DMS79 (cell line): ENCODE results near the gene FAM219B.
"Not testable (repeated sequence)": the region's sequence is repeated elsewhere in the genome, so short reads cannot be mapped to it uniquely, and the experiment has no call there.

Source experiments
- DNase-seq: peaks from one replicate; lab custom pipeline; 2025; lab: John Stamatoyannopoulos, UW

The FAM219B gene, protein sequence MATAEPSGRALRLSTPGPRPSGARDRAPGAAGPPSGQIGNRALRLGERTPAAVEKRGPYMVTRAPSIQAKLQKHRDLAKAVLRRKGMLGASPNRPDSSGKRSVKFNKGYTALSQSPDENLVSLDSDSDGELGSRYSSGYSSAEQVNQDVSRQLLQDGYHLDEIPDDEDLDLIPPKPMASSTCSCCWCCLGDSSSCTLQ

DNA sequence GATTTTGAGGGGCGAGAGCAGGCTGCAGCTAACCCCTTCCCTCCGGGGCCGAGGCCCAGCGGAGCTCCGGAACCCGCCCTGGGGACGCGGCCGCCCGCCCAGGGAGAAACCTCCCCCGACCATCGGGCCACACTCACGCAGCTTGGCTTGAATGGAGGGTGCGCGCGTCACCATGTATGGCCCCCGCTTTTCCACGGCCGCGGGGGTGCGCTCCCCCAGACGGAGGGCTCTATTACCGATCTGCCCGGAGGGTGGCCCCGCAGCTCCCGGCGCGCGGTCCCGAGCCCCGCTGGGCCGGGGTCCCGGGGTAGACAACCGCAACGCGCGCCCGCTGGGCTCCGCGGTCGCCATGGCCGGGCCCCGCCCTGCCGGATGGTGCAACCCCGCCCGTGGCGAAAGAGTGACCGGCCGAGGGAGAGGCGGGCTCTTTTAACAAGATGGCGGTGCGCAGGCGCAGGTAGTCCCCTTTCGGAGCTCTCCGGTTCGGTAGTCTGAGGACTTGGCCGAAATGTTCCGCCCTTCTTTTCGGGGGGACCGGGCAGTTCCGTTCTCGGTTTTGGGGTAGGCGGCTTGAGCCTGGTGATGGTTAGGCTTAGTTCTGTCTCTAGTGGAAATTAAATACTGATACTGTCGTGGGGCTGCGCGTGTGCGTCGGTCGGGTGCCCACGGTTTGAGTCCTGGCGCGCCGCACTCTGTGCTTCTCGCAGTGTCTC, at the start of gene FAM219B:
Gene FAM219B (minus strand): TSS at position 402 of the 713 bp plus-strand sequence. CDS start 51 bp downstream, at position 351.
- peak; percentile 43 for DNase-seq

- DNase-seq: peak; percentile 26
Measured at GRCh38 chr15:74955796-74956647, 49.4 kb upstream of the FAM219B start.

DNA sequence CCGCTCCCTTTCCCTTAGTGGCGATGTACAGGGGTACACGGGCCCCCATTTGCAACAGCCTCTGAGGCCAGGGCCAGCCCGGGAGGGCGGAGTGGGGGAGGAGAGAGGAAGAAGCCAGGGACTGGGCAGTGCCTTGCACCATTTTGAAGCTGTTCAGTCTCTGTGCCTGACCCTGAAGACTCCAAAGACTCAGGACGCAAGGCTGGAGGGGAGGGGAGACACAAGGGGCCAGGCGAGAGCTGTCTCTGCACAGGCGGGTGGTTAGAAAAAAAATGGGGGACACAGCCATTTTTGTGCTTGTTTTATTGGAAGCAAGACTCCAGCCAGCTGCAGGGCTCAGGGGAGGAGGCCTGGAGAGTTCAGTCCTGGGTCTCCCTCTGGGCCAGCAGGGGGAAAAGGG, 48.4 kb upstream of the FAM219B start:
- no peak for DNase-seq

- no peak for DNase-seq
Measured at GRCh38 chr15:74954515-74954914, 47.9 kb upstream of the FAM219B start.

- DNase-seq: no peak
Measured at GRCh38 chr15:74951006-74951405, 44.4 kb upstream of the FAM219B start.

DNA sequence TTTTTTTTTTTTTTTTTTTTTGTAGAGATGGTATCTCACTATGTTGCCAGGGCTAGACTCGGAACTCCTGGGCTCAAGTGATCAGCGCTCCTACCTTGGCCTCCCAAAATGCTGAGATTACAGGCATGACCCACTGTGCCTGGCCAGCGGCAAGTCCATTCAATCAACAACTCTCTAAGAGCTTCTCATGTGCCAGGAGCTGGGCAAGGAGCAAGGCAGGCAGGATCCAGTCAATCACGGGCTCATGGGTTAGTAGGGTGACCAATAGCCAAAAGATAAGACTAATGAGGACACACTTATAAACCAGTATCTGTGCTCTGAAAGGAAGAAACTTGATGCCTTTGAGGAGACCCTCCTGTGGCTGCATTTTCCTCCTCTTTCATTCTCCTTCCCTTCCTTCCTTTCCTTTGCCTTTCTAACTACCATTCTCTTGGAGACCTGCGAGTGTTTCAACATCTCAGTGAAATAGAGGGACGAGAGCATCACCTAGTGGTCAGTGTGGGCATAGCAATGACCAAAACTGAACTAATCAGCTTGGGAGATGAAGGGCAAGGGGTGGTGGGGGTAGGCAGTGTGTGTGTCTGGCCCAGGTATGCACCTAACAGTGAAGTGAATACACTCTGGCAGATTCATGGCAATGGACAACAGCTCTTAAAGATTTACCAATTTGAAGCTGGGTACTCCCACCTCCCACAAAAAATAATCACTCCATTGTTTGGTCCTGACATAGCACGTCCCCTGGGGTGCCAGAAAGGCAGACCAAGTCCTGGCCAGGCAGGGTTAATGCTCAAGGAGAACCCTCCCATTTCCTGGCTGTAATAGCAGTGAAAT, 43.6 kb upstream of the FAM219B start:
- DNase-seq: peak; percentile 21

GRCh38 chr15:74937590-74938371, 31.1 kb upstream of the FAM219B start, which contains the start of gene COX5A:
Gene COX5A (minus strand): TSS chr15:74938073. CDS start chr15:74938014, 59 bp downstream.
- peak; percentile 60 for DNase-seq

GRCh38 chr15:74937272-74937589, 30.6 kb upstream of the FAM219B start:
- DNase-seq: no peak

DNA sequence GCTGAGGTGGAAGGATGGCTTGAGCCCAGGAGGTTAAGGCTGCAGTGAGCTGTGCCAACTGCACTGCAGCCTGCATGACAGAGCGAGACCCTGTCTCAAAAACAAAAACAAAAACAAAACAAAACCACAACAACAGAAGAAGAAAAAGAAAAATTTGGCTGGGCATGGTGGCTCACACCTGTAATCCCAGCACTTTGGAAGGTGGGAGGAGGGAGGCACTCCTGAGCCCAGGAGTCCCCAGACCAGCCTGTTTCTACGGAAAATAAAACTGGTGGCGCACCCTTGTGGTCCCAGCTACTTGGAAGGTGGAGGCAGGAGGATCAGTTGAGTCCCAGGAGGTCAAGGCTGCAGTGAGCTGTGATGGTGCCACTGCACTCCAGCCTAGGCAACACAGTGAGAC, 28.5 kb upstream of the FAM219B start:
- not testable (repeated sequence) for DNase-seq

DNA sequence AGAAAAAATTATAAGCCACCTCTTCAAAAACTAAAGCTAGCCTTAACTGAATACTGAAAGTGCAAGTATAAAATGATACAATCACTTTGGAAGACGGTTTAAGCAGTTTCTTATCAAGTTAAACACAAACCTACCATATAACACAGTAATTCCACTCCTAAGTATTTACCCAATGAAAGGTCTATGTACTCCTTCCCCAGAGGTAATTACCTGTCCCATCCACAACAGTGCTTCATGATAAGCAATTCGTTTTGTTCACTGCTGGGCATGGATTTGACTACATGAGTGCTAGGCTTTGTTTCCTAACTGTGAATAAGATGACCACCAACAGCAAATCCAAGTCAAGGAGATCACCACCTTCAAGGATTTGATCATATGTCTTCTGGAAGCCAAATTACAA, 26.9 kb upstream of the FAM219B start:
- DNase-seq: no peak

DNA sequence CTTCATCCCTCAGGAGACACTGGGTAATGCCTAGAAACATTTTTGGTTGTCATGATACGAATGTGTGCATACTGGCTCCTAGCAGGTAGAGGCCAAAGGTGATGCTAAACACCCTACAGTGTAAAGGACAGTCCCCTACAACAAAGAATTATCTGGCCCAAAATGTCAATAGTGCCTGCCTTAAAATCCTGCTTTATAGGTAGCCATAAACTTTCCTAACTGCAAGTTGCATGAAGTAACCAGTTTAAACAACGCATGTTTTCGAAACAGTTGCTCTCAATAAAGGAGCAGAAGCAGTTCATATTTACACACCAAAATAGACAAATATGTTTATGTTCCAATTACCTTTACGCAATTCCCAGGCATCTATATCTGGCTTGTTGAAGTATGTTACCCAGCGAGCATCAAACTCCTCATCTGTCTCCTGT, 22.1 kb upstream of the FAM219B start:
- no peak for DNase-seq

DNA sequence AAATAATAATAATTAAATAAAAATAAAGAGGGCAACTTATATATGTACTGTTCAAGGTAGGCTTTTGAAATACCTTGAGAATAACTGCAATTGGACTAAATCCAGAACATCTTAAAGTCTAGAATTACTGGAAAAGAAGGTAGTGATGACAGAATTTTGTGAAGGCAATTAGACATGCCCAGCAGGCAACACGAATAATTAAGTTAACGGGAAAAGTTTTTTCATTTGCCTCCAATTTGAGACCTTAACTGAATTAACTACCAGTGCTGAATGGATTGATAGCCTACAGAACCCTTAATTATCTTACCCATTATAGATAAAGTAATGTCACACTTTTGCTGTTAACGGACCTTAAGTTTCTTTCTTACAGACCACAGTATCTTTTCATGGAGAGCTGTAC, 17.9 kb upstream of the FAM219B start:
- DNase-seq: no peak

GRCh38 chr15:74920456-74920855, 13.8 kb upstream of the FAM219B start:
- DNase-seq: no peak

GRCh38 chr15:74917676-74918075, 11.0 kb upstream of the FAM219B start:
- no peak for DNase-seq

- DNase-seq: not testable (repeated sequence)
Measured at GRCh38 chr15:74913799-74914198, 7.1 kb upstream of the FAM219B start.

- DNase-seq: no peak
Measured at GRCh38 chr15:74913041-74913440, 6.4 kb upstream of the FAM219B start.

DNA sequence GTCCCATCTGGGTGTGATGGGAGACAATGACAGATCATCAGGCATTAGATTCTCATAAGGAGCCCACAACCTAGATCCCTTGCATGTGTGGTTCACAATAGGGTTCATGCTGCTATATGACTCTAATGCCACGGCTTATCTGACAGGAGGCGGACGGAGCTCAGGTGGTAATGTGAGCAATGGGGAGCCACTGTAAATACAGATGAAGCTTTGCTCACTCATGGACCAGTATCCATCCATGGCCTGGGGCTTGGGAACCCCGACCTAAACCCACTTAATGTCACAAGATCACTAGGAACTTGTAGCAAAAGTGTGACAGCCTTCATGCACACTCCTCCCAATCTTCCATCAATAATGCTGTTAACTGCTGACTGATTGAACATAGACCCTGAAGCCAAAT, 2.0 kb upstream of the FAM219B start:
- no peak for DNase-seq

DNA sequence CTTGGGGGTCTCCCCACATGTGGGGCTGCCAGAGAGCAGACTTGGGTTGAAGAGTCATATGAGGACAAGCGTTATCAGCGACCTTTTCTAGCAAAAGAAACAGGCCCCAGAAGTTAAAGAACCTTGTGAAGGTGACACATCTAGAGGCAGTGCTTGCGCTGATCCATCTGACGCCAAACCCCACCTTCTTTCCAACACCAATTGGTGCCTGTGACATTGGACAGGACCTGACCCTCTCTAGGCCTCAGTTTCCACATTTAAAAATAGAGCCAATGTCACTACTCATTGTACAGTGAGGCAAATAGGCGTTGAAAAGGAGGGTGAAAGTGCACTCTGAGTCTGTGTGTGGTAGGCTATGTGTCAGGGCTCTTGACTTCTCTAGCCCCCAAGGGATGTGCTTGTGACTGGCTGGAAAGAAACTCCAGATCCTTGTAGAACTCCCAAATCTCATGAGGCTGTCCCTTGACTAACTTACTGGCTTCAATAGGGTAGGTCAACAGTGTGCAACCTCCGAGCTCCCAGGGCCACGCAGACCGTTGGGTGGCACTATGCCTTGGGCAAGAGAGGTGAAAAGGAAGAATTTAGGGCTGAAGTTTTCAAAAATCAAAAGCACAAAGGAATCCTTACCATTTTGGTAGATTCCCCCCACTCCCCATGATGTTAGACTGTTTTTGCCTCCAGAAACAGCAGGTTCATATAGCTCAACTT, 666 bp upstream of the FAM219B start:
- no peak for DNase-seq

DNA sequence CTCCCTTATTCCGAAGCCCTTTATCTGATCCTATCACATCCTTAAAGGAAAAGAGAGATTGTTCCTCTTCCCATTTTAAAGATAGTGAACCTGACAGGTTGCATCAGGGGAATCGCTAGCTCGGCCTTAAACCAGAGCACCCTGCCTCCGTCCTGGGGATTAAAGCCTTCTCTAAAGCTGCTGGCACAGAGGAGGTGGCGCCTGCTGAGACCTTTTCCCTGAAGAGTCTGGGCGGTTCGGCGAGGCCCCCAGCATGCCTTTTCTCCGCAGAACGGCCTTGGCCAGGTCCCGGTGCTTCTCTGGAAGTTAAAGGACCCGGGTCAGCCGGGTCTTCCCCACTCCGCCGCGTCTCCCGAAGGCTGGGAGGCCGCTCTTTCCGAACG, 593 bp downstream of the FAM219B start:
- no peak for DNase-seq

GRCh38 chr15:74904190-74904805, 2.4 kb downstream of the FAM219B start:
- DNase-seq: no peak
